GM19397 (cell line): Measurements from ENCODE around the gene USP4.
"Not testable (repeated sequence)": the region's sequence is repeated elsewhere in the genome, so short reads cannot be mapped to it uniquely, and the experiment has no call there.

Experiments used
- ATAC-seq: cut with Tn5 transposase; IDR thresholded peaks from one replicate; pipeline ENCODE4 v1.9.1; 2021; ENCODE audit warnings: mild to moderate bottlenecking, moderate library complexity; ENCODE audit not compliant: unreplicated experiment

The USP4 gene

DNA sequence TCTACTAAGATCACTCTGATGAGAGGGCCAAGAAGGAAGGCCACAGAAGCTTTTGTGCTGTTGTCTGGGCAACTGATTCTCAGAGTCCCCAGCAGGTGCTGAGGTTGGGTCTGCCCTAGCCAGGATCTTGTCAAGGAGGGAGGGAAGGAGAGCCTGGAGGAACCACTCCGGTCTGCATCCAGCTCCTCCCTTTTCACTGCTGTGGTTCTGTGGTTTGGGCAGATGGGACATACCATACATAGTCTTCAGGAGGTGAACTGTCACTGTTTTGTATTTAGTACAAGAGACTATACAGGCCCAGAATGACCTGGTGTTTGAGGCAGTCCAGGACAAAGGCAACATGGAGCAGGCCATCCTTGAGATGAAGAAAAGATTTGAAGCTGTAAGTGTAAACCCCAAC is 84.7 kb downstream of the USP4 start:
- no peak for ATAC-seq

DNA sequence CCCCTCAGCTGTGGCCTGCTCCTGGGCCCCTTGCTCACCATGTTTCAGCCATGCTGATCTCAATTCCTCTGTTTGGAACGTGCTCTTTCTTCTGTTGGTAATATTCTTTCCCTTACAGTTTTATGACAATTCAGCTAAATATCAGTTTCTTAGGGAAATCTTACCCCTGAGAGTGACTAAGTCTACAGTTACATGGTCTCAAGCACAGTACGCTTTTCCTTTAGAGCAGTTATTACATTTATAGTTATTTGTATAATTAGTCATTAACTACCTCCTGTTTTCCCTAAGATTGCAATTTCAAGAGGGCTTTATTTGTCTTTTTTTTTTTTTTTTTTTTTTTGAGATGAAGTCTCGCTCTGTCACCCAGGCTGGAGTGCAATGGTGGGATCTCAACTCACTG is 86.3 kb downstream of the USP4 start:
- no peak for ATAC-seq

- ATAC-seq = no peak
Measured at GRCh38 chr3:49248840-49249227, 91.0 kb downstream of the USP4 start.

GRCh38 chr3:49244581-49245205 is 95.2 kb downstream of the USP4 start:
- ATAC-seq = no peak

- not testable (repeated sequence) for ATAC-seq
Measured at GRCh38 chr3:49240091-49240490, 99.8 kb downstream of the USP4 start.

GRCh38 chr3:49238274-49239127 is 101.4 kb downstream of the USP4 start:
- no peak for ATAC-seq

DNA sequence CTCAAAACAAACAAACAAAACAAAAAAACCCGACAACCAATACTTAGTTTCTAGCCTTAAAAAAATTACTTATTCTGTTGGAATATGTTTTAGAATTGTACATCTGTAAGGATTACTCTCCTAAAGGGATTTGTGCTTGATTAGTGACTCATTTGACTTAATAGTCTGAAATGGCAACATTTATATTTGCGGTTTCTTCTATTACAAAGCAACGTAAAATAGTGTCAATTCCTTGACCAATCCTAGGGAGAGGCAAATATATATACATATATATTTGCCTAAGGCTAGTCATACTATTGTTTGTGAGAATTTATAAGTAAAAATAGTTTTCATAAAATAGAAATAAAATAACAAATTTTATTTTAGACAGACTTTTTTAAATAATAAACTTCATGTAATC is 102.5 kb downstream of the USP4 start:
- no peak for ATAC-seq

DNA sequence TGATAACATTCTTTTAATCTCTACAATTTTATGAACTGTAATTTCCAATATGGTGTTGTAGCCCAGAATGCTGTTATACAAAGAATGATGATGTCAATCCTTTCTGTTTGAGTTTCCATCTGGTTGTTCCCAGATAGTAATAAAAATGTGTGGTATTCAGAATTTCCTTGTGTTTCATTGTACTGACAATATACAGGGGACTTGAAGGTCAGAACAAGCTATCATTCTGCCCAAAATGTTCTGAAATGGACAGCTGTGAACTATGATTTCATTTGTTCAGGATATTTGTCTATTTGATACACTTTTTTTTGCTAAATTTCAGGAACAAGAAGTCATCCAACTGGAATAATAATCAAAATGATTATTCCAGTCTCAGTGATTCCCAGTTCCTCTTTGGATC is 103.6 kb downstream of the USP4 start:
- ATAC-seq = no peak

DNA sequence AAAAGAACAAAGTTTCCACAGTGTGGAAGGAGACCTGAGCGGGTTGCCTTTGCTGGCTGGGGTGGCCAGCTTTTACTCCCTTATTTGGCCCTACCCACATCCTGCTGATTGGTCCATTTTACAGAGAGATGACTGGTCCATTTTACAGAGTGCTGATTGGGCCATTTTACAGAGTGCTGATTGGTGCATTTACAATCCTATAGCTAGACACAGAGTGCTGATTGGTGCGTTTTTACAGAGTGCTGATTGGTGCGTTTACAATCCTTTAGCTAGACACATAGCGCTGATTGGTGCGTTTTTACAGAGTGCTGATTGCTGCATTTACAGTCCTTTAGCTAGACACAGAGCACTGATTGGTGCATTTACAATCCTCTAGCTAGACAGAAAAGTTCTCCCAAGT is 111.0 kb downstream of the USP4 start:
- ATAC-seq = not testable (repeated sequence)
